Measurements from ENCODE around the gene ITPR2.
"Not testable (repeated sequence)": the region's sequence is repeated elsewhere in the genome, so short reads cannot be mapped to it uniquely, and the experiment has no call there.

Gene ITPR2

DNA sequence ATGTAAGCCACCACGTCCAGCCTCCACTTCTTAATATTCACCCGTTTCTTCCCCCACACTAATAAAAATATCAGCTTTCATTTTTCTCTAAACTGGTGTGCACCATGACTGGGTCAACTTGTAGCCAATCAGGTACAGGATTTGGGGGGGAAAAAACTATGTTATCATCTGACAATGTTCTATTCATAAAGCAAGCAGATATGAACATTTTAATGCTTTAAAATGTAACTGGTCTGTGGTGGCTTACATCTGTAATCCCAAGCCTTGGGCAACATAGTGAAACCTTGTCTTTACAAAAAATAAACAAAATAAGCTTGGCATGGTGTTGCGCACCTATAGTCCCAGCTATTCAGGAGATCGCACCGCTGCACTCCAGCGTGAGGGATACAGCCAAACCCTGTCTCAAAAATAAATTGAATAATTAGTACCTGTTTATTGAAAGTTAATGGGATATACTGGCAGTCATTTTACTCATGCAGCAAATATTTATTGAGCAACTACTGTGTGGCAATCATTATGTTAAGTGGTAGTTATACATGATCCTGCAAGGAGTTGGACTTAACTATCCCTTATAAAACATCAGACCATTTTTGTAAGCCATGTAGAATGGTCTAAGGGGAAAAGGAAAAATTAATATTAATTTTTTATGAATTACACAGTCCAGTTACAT is 15.3 kb upstream of the ITPR2 start:
- DNase-seq (ENCODE audit: low spot score), result no peak

DNA sequence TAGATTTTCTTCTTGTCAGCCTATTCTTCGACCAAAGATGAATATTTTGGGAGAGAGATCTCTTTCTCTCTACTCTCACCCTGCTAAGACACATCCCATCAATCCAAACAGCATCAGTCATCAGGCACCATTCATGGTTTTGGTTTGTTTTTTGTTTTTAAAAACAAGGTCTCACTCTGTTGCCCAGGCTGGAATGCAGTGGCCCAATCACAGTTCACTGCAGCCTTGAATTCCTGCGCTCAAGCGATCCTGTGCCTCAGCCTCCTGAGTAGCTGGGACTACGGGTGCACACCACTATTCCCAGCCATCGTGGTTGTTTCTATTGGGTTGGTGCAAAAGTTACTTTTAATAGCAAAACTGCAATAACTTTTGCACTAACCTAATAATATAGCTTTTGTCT is 14.4 kb upstream of the ITPR2 start:
- no peak for DNase-seq (ENCODE audit: low spot score)

DNA sequence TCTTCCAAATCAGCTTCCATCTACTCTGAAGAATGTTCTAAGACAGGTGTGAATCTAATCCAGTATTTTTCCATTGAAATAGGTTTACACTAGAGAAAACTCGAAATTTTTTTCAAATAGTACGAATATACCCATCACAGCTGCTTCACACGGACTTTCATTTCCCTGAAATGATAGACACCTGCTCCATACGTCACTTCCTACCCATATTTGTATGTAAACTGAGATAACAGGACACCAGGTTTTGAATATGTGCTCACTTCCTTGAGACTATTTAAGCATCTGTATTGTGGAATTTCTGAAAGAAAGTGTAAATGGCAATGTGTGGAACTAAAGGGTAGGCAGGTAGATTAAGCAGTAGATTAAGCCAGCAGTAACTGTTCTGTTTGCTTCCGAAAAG is 13.4 kb upstream of the ITPR2 start:
- no peak for DNase-seq (ENCODE audit: low spot score)

DNA sequence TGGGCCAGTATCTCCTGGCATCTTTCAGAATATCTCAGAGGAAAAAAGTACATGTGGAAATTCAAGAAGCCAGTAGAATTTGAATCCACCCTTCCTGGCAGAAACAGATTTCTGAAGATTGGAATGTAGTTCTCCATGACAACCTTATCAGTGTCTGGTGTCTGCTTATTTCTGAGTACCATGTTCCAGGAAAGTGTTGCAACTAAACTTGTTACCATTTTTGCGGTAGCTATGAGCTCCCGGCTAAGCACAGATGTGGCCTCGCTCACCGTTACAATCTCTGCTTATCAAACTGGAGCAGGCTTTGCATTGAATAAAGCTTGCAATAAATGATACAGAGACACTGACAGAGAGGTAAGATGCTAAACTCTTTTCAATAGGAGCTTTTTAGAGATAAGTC is 13.0 kb upstream of the ITPR2 start:
- DNase-seq (ENCODE audit: low spot score), result no peak

DNA sequence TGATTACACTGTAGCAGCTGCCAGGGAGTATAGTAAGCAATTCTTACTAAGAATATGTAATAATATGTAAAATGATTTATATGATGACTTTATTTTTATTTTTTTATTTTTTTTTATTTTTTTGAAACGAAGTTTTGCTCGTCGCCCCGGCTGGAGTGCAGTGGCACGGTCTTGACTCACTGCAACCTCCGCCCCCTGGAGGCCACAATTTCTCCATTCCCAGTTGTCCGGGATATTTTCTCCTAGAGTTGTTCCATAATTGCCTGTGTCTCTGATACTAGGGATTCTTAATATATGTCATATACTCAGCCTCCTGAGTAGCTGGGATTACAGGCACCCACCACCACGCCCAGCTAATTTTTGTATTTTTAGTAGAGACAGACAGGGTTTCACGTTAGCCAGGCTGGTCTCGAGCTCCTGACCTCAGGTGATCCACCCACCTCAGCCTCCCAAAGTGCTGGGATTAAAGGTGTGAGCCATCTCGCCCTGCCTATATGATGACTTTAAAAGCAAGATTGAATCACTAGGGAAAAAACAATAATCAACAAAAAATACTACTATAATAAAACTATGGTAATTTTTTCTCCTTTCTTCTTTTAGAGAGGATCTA is 12.2 kb upstream of the ITPR2 start:
- no peak for DNase-seq (ENCODE audit: low spot score)

DNA sequence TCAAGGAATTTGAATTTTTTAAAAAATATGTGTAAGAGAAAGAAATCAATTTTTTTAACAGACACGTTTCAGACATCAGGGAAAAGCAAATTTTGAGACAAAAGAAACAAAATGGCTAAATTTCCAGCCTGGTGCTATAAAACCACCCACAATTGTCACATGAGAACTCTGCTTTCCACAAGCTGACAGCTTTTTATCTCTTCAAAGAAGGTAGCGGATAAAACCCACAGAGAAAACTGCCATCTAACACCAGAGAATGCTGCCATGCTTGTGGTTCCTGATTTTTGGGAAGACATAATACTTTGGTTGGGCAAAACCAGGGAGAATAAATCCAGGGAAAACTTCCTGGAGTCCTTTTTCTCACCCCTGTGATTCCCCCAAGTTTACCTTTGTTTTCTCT is 10.3 kb upstream of the ITPR2 start:
- no peak for DNase-seq (ENCODE audit: low spot score)

DNA sequence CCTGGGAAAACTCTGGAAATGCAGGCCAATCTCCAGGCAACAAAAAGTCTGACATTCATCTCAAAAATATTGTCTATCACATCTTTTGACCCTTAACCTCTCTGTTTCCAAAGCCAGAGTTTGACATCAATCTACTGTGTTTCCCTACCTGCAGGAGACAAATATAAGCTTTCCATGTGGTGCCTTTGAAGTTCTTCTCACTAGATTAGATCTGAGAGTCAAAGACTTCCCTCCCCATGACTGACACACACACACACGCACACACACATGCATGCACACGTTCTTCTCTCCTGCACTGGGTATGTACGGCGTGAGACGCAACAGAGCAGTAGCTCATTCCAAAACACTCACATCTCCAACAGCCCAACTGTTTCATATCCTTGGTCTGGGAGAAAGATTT is 8.1 kb upstream of the ITPR2 start:
- no peak for DNase-seq (ENCODE audit: low spot score)

DNA sequence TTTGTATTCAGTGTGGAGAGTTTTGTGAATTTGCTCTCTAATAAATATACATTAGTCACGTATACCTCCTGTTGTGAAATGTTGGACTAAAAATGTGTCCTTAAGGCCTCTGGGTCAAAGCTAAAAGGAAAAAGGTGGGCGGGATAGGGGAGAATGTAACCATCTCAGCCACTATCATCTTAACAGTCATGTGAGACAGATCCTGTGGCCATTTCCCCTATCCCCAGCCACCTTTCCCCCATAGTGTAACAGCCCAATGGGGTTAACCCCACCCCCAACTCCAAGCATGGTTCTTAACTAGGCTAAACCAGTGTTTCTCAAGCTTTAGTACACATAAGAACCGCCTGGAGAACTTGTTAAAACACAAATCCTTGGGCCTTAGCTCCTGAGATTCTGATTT is 6.5 kb upstream of the ITPR2 start:
- no peak for DNase-seq (ENCODE audit: low spot score)

DNA sequence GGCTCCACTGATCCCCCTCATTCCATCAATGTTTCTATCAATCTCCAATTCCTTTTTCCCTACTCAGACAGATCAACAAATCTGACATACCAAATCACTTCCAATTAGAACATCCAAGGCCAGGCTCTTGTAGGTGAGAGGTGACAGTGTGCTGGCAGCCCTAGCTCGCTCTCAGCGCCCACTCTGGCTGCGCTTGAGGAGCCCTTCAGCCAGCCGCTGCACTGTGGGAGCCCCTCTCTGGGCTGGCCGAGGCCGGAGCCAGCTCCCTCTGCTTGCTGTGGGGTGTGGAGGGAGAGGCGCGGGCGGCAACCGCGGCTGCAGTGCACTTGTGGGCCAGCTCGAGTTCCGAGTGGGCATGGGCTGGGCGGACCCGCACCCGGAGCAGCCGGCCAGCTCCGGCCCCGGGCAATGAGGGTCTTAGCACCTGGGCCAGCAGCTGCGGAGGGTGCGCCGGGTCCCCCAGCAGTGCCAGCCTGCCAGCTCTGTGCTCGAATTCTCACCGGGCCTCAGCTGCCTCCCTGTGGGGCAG is 6.0 kb upstream of the ITPR2 start:
- DNase-seq (ENCODE audit: low spot score), result no peak

DNA sequence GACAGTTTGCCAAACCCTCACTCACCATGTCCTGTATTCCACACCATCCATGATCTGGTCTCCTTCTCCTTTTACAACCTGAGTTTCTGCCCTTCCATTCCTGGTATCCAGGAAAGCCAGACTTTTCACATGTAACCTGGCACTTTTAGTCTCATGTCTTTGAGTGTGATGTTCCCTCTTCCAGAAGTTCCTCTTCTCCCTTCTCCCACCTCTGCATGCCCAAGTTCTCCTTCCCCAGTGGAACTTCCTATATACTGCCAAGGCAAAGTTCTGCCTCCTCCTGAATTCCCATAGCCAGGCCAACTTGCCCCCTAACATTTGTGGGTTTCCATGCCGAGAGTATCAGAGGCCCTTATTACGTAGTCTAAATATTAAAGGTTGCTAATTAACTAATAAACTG is 3.2 kb upstream of the ITPR2 start:
- DNase-seq (ENCODE audit: low spot score), result no peak

DNA sequence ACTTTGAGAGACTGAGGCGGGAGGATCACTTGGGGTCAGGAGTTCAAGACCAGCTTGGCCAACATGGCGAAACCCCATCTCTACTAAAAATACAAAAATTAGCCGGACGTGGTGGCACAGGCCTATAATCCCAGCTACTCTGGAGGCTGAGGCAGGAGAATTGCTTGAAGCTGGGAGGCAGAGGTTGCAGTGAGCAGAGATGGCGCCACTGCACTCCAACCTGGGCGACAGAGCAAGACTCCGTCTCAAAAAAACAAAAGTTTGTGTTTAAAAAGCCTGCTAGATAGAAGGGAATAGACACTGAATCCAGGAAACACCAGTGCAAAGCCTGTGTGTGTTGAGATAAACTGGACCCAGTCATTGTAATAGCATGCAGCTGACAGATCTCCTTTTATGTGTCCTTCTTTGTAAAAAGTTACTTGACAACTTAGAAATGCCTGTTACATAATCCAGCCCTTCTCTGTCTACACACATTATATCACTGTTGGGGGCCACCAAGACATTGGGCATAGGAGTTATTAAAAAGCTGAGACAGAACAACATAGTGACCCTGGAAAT is 1.6 kb upstream of the ITPR2 start:
- DNase-seq (ENCODE audit: low spot score), result not testable (repeated sequence)

DNA sequence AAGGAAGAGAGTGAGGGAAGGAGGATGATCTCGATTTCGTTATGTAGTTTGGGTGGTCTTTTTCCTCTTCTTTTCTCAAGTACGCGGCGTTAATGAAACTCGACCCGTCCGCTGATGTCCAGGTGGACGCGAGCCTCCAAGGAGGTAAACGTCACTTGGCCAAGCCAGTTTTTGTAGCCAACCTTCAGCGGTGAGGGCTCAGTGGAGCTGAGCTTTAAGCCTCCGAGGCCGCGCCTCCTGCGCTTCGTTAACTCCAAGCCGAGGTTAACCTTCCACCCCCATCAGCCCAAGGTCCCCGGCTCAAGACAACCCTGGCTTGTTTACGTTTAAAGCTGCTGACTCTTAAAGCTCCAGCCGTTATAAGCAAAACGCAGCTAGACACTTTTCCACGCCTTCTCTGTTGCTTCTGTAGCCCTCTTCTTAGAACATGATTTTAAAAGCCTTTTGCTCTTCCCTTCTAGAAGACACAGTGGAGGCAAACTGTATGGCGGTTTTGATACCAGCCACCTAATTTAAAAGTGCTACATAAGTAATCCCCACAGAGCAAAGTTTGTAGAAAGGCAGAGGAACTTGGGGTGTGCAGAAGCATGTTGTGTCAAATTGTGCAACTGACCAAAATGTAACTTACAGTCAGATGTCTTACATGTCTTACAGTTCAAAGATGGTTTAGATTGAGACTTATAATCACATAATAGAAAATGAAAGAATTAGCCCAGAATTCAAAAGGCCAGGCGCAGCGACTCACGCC is 923 bp upstream of the ITPR2 start:
- DNase-seq (ENCODE audit: low spot score), result peak; percentile 17

DNA sequence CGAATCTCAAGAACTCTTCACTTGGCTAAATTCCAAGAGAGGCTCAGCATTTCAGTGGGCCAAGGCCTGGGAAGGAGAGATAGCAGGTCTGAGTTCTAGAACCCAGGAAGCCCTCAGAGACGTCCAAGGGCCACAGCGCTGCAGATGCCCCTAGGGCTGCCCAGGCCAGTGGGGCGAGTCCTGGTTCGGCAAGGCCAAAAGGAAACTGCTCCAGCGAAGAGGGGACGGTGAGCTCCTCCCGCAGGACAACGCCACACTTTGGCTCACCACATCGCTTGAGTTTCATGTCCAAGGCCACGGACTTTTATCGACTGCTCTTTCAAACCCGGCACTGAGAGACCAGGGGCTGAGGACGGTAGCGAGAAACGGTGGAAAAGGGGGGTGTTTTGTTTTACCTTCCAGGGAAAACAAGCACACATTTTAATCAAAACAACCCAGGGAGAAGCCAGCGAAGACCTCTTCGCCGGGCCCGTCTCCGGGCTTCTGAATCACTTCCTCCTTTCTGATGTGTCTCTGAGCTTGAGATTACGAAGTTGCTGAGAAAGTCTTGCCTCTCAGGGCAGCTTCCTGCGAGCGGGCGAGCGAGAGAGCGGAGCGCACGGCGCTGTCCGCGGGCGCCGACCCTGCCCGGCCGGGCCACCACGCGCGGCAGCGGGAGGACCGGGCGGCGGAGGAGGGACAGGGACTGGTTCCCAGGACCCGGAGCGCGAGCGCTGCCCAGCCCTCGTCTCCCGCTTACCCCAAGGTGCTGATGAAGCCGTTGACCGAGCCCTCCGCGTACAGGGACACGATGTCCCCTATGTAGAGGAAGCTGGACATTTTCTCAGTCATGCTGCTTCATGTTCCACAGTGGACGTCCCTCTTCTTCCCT is 808 bp downstream of the ITPR2 start:
- DNase-seq (ENCODE audit: low spot score), result peak; percentile 80

DNA sequence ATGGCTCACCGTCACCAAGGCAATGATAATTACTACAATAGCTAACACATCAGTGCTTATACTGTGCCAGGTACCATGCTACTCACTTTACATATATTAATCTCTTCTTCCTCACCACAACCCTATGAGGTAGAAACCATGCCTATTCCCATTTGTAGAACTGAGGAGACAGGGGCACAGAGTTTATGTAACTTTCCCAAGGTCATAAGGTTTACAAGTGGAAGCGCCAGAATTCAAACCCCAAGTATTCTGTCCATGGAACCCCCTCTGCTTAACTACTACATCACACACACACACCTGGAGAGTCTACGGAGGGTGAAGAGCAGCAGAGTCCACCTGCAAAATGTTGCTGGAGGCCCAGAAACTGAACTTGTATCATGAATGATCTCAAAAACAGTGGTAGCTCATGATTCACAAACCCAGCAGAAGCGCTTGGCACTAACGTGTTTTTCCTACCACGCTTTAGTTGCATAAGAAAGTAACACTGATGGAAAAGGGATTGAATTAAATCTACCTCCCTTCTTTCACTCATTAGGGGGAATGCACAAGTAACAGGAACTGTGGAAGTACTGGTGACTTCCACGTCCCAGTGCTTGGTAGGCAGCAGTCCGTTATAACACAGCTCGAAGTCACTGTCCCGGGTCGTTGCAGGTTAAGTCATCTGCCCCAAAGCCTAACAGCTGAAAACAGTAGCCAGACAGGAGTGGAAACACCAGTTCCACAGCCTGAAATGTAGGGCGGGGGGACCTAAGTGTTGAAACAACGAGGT is 2.0 kb downstream of the ITPR2 start:
- no peak for DNase-seq (ENCODE audit: low spot score)

DNA sequence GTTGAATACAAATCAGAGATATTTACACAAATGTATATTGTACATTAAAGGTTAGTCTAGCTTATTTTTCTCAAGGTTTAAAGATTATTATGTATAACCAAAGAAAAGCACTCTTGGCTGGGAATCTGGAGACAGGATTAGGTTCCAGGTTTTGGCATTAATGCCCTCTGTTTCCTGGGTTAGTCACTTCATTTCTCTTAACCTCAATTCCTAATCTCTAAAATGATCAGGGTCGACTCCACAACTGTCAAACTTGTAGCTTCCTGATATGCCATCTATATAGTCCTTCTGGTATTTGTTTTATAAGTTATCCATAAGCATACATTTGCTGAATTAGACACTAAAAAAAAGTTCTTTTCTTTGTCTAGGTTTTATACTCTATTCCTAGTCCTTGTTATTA is 2.6 kb downstream of the ITPR2 start:
- no peak for DNase-seq (ENCODE audit: low spot score)

DNA sequence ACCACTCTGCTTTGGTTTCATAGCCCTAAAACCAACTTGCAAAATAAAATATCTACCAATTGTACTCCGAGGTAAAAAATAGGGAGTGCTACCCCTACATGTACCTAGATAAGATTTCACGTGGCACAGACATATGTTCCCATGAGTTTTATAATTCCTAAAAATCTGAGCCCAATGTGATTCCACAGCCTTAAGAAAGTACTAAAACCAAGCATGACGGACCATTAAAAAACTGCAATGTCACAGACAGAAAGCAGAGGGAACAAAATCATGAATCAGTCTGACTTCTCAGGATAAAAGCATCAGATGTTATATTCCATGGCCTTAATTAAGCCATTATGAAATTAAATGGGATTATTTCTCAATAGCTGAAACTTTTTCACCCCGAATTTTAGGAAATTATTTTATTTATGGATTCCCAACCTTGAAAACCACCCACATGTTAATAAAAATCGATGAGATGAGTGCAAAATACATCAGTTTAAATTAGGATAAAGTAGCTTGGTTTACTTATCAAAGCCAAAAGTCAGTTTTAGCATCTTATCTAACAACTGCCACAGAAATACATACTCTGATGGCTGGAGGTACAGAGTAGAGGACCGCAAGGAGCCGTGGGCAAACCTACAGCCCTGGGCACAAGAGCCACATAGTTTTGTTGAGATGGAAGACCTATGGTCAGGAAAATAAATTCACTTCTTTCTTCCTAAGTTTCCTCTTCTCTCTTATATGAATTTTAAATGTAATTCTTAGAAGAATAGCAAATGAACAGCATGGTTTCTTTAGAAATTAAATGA is 4.5 kb downstream of the ITPR2 start:
- no peak for DNase-seq (ENCODE audit: low spot score)

DNA sequence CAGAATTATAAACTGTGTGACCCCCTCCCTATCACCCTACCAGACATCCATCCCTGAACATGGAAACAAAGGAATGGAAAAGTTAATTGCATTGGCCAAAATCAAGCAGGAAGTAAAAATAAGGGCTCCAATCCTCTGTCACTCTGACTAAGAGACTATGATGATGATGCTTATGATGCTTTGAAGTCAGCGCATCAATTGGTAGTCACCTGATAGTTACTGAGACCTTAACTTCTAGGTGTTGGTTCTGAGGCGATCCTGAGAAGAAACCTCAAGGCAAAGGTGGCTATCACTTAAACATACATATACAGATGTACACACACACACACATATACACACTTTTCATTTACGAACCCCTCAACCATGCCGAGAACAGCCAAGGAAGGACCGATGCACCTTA is 6.6 kb downstream of the ITPR2 start:
- no peak for DNase-seq (ENCODE audit: low spot score)

DNA sequence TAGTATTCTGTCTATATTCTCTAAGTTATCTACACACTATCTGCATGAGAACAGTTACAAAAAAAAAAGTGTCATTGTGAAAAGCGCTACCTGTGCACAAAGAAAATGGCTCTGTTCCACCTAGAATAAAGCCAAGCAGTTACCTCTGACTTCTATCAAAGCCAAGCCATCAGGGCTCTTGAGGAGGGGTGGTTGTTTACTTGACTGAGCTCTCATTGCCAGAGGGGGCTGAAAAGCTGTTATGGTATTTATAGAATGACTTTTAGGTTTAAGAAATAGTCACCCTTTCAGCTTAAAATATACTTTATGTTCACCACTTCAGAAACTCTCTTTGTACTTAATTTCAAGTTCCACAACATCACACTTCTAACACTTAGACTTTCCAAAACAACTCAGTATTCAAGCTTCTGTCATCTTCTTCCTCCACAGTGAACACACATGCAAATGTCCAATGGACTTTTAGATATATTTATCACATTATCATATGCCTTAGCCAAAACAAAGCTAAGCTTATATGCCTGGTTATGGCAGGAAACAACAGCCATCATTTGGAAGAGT is 7.5 kb downstream of the ITPR2 start:
- DNase-seq (ENCODE audit: low spot score), result no peak

DNA sequence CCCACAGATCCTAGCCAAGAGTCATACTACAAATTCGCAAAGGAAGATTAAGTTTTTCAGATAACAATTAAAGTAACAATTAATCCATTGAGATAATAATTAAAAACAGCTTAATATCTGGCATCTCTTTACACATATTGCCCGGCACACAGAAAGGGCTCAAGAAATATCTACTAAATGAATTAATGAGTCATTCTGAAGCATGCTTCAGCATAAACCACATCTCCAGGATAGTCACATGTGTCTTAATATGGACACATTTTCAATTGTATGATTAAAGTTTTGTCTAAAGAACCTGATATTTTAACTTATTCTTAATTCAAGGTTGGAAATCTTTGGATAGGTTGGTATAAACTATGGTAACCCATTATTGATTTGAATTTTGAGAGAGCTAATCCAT is 9.6 kb downstream of the ITPR2 start:
- no peak for DNase-seq (ENCODE audit: low spot score)

DNA sequence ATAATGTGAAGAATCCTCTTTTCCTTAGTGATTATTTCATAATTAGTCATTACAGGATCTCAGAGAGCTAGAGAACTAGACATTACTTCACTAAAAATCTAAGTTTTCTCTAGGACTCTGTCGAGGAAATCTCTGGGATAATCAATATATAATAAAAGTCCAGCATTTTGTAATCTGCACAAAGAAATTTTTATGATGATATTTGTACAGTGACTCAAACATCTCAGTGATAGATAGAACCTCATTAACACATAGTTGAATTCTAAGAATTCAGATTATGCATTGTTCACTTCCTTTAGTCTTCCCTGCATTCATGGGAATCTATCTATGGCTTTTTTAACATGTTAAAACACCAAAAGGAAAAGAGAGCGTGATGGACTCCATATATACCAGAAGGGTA is 11.0 kb downstream of the ITPR2 start:
- DNase-seq (ENCODE audit: low spot score), result no peak

Data from activated CD4-positive, alpha-beta T cell treated with anti-CD3 and anti-CD28 coated beads, Interleukin-2, Interleukin-4, amounts not matched to agents 100 ng/mL and 50 ng/mL, durations not matched to agents 16 hours and 8 hours (primary cell).